OCI-LY7 (cell line): ENCODE results near the gene KLHL17.

Experiments used
- CTCF ChIP-seq: fragments of 200-600 bp; sonication (generic); conservative IDR thresholded peaks from 2 replicates; pipeline ENCODE4 v1.5.1; 2014; ENCODE audit warnings: mild to moderate bottlenecking, antibody characterized with exemption, low read length, moderate library complexity, mixed read lengths
- EZH2phosphoT487 ChIP-seq: fragments of 200-600 bp; sonication (generic); IDR thresholded peaks from 2 replicates; pipeline ENCODE4 v1.6.1; 2018; ENCODE audit warnings: low read depth, borderline replicate concordance, mild to moderate bottlenecking, mixed run types, antibody characterized with exemption, low read length, moderate library complexity, mixed read lengths

GRCh38 chr1:963301-963651 is 2.9 kb downstream of the KLHL17 start:
- no peak for TF ChIP-seq CTCF
- no peak for TF ChIP-seq EZH2phosphoT487
